AG09309 (cell line): Measurements from ENCODE around the gene IGFBP7.

ENCODE experiments used
- DNase-seq: peaks from one replicate; pipeline ENCODE4 v3.0.0-alpha.2; 2010; ENCODE audit warnings: low read depth
- H3K4me3 ChIP-seq: 2 replicates; pipeline ENCODE4 v1.5.1; 2011; ENCODE audit warnings: mild to moderate bottlenecking, low read depth, low read length, moderate library complexity; ENCODE audit not compliant: control insufficient read depth
- TF ChIP-seq, protein P1 (sequence below): IDR thresholded peaks from 2 replicates; pipeline ENCODE4 v1.5.1; 2011; ENCODE audit warnings: mild to moderate bottlenecking, low read depth, low read length, inconsistent platforms; ENCODE audit not compliant: insufficient read depth, control insufficient read depth; ENCODE audit errors: missing control alignments

IGFBP7 gene

DNA sequence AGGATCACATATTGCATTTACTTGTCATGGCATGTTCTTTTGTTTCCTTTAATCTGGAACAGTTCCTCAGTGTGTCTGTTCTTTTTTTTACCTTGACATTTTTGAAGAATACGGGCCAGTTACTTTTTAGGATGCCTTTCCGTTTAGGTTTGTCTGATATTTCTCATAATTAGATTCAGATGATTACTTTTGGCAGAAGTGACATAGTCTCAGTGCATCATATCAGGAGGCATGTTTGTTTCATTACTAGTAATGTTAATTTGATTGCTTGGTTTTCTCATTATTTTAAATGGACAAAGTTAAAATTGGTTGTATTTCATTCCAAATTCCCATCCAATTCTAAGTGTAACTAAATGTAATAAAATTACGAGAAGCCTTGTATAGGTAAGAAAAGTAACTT, 123.2 kb downstream of the IGFBP7 start:
- TF ChIP-seq, protein P1, sequence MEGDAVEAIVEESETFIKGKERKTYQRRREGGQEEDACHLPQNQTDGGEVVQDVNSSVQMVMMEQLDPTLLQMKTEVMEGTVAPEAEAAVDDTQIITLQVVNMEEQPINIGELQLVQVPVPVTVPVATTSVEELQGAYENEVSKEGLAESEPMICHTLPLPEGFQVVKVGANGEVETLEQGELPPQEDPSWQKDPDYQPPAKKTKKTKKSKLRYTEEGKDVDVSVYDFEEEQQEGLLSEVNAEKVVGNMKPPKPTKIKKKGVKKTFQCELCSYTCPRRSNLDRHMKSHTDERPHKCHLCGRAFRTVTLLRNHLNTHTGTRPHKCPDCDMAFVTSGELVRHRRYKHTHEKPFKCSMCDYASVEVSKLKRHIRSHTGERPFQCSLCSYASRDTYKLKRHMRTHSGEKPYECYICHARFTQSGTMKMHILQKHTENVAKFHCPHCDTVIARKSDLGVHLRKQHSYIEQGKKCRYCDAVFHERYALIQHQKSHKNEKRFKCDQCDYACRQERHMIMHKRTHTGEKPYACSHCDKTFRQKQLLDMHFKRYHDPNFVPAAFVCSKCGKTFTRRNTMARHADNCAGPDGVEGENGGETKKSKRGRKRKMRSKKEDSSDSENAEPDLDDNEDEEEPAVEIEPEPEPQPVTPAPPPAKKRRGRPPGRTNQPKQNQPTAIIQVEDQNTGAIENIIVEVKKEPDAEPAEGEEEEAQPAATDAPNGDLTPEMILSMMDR, result no peak
- no peak for DNase-seq
- no peak overlapping the region for H3K4me3 ChIP-seq

- no peak overlapping the region for H3K4me3 ChIP-seq
- TF ChIP-seq, protein P1, result no peak
- no peak for DNase-seq
Measured at GRCh38 chr4:56986192-56986591, 124.0 kb downstream of the IGFBP7 start.

DNA sequence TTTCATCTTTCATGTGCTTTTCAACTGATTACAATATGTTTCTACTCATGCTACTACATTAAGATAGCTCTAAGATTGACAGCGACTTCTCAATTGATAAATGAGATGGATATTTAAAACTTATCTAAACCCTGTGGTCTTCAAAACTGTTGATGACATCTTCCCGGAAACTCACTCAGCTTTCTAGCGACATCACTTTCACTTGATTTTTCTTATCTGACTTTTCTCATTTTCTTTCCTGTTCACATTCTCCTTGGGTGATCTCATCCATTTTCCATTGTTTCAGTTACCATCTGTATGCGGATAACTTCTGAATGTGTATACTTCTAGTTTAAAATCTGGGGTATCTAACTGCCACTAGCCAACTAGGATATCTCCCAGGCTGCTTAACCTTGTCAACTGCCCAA, 128.4 kb downstream of the IGFBP7 start:
- DNase-seq, result no peak
- H3K4me3 ChIP-seq, result no peak overlapping the region
- TF ChIP-seq, protein P1, result no peak
